ENCODE data around the gene ORAI1. TPM values are rescaled to one million over a fixed set of nuclear protein-coding genes. Genes with fewer than 3 reads are reported as not detected.

The ORAI1 gene
- total RNA-seq: 18.9 and 19.3 TPM in 2 replicates
- long read RNA-seq, partial matches to known transcripts: 0 of 1 reads
- long read RNA-seq, other reads (novel, unspliced or antisense): 1 of 1 reads

DNA sequence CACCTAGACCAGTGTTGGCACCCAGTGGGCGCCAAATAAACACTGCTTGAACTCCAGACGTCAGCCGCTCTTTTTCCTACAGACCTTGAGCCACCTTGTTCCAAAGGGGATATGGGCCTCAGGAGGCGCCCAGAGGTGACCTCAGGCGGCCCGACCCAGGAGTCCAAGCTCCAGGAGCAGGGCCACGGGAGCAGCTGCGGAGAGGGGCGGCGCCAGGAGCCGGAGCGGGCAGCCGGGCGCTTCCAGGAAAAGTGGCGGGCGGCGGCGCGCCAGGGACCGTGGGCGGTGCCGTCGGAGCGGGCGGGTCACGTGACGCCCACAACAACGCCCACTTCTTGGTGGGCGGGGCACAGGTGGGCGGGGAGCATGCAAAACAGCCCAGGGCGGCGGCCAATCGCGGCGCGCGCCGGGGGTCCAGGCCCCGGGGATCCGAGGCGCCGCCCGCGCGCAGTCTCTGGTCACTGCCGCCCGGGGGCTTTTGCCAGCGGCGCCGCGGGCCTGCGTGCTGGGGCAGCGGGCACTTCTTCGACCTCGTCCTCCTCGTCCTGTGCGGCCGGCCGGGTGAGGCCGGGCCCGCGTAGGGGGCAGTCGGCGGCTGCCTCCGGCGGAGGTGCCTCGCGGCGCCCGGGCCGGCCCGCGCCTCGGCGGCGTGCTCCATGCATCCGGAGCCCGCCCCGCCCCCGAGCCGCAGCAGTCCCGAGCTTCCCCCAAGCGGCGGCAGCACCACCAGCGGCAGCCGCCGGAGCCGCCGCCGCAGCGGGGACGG is at the start of gene ORAI1:
Gene ORAI1, plus strand, starts transcription at position 444 of the 766 bp plus-strand sequence.
- Mint-ChIP-seq H3K36me3 (ENCODE audit: insufficient read depth) (peaks cover 7% of the 10 kb centered on the region), H3K27me3 (no peaks in the 10 kb centered on the region), H3K27ac (peak within 1 kb of the TSS; percentile 90), H3K4me3 (ENCODE audit: low read depth) (peak within 1 kb of the TSS; percentile 83), H3K9me3 (ENCODE audit: low read depth) (no peaks in the 10 kb centered on the region), H3K4me1 (ENCODE audit: low read depth) (peaks cover 28% of the 10 kb centered on the region)
- TF ChIP-seq, protein P1, sequence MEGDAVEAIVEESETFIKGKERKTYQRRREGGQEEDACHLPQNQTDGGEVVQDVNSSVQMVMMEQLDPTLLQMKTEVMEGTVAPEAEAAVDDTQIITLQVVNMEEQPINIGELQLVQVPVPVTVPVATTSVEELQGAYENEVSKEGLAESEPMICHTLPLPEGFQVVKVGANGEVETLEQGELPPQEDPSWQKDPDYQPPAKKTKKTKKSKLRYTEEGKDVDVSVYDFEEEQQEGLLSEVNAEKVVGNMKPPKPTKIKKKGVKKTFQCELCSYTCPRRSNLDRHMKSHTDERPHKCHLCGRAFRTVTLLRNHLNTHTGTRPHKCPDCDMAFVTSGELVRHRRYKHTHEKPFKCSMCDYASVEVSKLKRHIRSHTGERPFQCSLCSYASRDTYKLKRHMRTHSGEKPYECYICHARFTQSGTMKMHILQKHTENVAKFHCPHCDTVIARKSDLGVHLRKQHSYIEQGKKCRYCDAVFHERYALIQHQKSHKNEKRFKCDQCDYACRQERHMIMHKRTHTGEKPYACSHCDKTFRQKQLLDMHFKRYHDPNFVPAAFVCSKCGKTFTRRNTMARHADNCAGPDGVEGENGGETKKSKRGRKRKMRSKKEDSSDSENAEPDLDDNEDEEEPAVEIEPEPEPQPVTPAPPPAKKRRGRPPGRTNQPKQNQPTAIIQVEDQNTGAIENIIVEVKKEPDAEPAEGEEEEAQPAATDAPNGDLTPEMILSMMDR (IDR thresholded peaks at IDR 0.05; ENCODE audit: unreplicated experiment): peak; percentile 21
- peak; percentile 96 for DNase-seq (ENCODE audit: low spot score, unreplicated experiment)

DNA sequence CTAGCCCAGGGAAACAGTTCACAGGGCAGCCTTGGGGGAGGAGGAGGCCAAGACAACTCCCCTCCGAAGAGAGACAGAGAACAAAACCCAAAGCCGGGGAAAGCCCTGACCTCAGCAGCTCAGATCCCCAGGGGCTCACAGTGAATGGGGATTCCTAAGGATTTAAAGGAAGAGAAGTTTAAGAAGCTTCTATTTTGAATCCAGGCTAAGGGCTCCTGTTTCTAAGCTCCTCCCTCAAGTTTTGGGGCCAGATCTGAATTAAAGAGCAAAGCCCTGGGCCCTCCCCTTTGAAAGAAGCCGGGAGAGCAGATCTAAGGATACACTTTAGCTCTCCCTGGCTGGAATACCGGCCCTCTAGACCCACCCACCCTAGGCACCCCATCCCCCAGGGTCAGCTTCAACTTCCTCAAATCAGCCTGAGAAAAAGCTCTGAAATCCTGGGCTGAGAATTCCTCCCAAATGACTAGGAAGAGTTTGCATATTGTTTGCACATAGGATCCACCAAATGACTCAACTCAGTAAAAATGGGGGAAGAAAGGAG is 49.4 kb upstream of the ORAI1 start:
- H3K36me3 Mint-ChIP-seq (ENCODE audit: insufficient read depth): peaks cover 9% of the 10 kb centered on the region
- peaks cover 44% of the 10 kb centered on the region for H3K4me1 Mint-ChIP-seq (ENCODE audit: low read depth)
- TF ChIP-seq, protein P1 (IDR thresholded peaks at IDR 0.05; ENCODE audit: unreplicated experiment): no peak
- no peak for DNase-seq (ENCODE audit: low spot score, unreplicated experiment)
- no peaks in the 10 kb centered on the region for H3K9me3 Mint-ChIP-seq (ENCODE audit: low read depth)
- no peaks in the 10 kb centered on the region for H3K27me3 Mint-ChIP-seq
- H3K27ac Mint-ChIP-seq: peak overlapping the region; percentile 90
- H3K4me3 Mint-ChIP-seq (ENCODE audit: low read depth): peak overlapping the region; percentile 69

DNA sequence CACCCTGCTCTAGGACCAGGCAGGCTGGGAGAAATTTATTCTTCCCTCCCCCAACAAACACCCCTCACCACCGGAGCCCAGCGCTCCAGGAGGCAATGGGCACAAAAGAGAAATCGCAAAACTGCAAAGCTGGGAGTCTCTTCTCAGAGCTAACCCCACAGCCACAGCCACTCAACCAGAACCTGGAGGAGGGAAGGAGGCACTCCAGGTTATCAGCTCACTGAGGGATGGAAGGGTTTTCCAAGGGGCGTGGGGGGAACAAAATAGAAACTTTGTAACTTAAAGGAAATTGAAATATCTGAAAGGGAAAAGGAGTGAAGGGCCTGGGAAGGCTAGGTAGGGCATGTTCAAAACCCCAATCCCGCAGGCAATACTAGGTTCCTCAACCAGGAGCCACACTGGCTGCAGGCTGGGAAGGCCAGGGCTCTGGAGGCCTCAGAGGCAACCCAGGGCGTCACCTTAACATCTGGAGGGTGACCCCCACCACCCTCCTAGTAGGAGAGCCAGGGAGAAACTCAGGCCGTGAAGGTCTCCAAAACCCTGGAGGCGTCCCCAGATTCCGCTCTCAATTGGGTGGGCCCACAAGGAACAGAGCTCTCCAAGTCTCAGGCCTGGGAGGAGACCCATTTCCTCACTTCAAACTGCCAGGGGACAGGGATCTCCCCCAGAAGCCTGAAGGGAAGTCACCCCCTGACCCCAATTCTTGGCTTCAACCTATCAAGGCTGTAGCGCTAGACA is 48.7 kb upstream of the ORAI1 start:
- no peak for DNase-seq (ENCODE audit: low spot score, unreplicated experiment)

DNA sequence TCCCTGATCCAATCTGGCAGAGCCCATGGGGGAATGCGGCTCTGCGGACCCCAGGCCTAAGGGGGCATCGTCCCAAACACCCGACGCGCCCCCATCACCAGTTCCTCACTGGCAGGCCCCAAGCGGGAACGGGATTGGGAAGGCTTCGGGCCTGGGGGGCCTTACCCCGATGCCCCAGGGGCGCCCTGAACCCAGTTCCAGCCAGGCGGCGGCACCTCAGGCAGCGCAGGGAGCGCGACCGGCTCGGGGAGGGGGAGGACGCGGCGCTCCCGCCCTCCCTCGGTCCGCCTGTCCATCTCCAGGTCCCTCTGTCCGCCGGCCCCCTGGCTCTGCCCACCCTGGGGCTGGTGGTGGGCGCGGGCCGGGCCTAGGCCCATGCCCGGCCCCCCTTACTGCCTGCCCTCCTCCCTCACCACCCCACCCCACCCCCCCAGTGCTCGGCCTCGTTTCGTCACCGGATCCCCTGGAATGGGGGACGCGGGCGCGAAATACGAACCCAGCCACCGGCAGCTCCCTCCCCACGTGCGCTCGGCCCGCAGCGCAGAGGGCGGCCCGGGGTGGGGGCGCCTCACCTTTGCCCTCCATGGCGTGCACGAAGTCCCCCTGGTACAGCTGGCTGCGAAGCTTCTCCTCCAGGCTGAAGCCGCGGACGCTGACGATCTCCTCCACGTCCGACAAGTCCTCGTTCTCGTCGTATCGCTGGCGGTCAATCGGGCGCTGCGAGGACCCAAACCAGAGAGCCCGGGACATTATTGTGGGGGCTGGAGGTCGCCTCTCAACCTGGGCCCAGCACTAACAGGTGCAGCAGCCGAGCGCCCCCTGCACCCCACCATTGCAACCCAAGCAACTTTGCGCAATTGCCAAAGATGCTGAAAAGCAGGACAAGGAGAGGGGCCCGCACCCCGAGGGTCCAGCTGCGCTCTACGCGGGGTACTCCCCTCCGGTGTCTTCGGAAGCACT is 47.8 kb upstream of the ORAI1 start:
- H3K27ac Mint-ChIP-seq: peak overlapping the region; percentile 62
- H3K4me3 Mint-ChIP-seq (ENCODE audit: low read depth): peak overlapping the region; percentile 96
- no peak for DNase-seq (ENCODE audit: low spot score, unreplicated experiment)
- no peaks in the 10 kb centered on the region for H3K9me3 Mint-ChIP-seq (ENCODE audit: low read depth)
- peaks cover 53% of the 10 kb centered on the region for H3K4me1 Mint-ChIP-seq (ENCODE audit: low read depth)
- no peaks in the 10 kb centered on the region for H3K27me3 Mint-ChIP-seq
- TF ChIP-seq, protein P1 (IDR thresholded peaks at IDR 0.05; ENCODE audit: unreplicated experiment): no peak
- H3K36me3 Mint-ChIP-seq (ENCODE audit: insufficient read depth): peaks cover 5% of the 10 kb centered on the region

More for the DNA sequence above, 48.7 kb upstream of the ORAI1 start:
- H3K36me3 Mint-ChIP-seq (ENCODE audit: insufficient read depth): peaks cover 5% of the 10 kb centered on the region
- H3K27me3 Mint-ChIP-seq: no peaks in the 10 kb centered on the region
- H3K4me3 Mint-ChIP-seq (ENCODE audit: low read depth): peak overlapping the region; percentile 69
- peak overlapping the region; percentile 90 for H3K27ac Mint-ChIP-seq
- H3K9me3 Mint-ChIP-seq (ENCODE audit: low read depth): no peaks in the 10 kb centered on the region
- H3K4me1 Mint-ChIP-seq (ENCODE audit: low read depth): peaks cover 48% of the 10 kb centered on the region
- TF ChIP-seq, protein P1 (IDR thresholded peaks at IDR 0.05; ENCODE audit: unreplicated experiment): no peak

All from progenitor cell of endocrine pancreas (in vitro differentiated cells).